HG02970 (cell line): Measurements from ENCODE around the gene CHTOP.
"Not testable (repeated sequence)": the region's sequence is repeated elsewhere in the genome, so short reads cannot be mapped to it uniquely, and the experiment has no call there.

Experiments used
- ATAC-seq: cut with Tn5 transposase; IDR thresholded peaks from one replicate; pipeline ENCODE4 v1.9.1; 2021; ENCODE audit warnings: mild to moderate bottlenecking, moderate library complexity, moderate number of reproducible peaks; ENCODE audit not compliant: unreplicated experiment, low FRiP score

The CHTOP gene

DNA sequence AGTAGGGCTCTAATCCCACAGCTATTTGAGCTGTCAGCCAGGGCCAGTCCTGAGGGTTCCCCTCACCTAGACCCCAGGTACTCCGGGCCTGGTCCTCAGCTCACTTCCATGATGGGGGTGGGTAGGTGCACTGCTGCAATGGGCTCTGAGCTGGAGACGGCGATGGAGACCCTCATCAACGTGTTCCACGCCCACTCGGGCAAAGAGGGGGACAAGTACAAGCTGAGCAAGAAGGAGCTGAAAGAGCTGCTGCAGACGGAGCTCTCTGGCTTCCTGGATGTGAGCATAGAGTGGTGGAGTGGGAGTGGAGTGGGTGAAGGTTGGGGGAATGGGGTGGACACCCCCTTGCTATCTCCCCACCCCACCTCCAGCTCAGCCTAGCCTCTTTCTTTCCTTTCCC is 3.5 kb upstream of the CHTOP start:
- no peak for ATAC-seq

DNA sequence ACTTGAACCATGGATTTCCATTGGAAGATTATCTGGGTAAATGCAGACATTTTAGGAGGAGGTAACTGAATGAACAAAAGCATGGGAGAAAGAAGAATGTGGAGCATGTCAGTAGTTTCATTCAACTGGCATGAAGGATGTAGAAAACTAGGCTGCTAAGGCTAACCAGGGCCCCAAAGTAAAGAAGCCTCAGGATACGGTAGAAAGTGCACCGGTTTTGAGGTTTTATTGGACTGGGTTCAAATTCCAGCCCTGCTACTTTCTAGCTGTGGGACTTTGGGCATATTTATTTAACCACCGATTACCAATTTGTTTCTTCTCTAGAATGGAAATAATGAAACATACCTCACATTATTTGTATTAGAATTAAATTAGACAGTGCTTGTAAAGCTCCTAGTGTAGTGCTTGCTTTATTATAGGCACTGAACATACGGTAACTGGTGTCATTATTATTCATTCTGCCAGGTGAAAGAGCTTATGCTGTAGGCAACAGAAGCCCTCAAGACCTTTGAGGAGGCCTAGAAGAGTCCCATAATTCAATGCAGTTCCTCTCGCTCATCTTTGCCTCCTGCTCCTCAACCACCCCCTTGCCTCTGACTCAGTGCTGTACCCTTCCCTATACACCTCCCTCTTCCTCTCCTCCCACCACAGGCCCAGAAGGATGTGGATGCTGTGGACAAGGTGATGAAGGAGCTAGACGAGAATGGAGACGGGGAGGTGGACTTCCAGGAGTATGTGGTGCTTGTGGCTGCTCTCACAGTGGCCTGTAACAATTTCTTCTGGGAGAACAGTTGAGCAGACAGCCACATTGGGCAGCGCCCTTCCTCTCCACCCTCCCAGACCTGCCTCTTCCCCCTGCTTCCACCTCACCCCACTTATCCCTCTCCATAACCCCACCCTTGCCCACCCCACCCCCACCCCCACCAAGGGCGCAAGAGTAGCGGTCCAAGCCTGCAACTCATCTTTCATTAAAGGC is 2.5 kb upstream of the CHTOP start:
- ATAC-seq, result no peak

DNA sequence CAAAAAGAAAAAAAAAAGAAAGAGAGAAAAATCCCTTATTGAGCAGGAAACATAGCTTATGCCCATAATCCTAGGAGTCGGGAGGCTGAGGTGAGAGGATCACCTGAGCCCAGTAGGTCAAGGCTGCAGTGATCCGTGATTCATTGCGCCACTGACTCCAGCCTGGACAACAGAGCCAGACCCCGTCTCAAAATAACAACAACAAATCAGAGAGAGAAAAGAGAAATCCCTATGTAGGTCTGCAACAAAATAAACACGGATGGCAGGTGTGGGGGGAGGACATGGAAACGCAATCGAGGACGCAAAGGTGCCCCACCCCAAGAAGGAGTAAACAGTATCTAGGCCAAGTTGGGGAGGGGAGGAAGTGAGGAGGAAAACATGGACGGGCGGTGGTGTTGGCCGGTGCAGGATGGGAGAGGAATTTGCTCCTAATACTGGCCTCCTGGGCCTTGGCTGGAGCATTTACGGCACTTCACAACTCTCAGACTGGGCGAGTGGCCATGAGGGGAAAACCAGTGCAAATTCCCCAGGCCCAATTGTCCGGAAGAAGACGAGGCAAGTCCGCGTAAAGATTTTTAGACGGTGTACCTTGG is 609 bp upstream of the CHTOP start:
- no peak for ATAC-seq

DNA sequence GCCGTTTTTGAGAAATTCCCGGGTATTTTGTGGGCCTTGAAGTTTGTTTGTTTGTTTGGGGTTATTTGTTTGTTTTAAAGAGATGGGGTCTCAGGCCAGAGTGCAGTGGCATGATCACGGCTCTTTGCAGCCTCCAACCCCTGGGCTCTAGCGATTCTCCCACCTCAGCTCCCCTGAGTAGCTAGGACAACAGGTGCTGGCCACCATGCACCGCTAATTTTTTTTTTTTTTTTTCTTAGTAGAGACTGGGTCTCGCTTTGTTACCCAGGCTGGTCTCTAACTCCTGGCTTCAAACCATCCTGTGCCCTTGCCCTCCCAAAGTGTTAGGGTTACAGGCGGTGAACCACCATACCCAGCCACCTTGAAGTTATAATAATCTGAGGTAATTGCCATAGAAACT is 2.0 kb downstream of the CHTOP start:
- ATAC-seq, result no peak

DNA sequence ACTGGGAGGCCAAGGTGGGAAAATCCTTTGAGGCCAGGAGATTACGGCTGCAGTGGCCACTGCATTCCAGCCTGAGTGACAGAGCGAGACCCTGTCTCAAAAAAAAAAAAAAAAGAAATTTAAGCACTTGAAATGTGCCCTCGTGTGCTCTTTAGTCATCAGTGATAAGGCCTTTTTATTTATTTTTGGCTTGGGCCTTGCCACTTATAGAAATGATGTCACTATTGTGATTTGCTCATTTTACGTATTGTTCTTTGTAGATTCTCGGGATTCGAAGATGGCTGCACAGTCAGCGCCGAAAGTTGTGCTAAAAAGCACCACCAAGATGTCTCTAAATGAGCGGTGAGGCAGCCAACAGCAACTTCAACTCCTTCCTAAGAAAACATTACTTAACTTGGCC is 2.4 kb downstream of the CHTOP start:
- ATAC-seq, result no peak

DNA sequence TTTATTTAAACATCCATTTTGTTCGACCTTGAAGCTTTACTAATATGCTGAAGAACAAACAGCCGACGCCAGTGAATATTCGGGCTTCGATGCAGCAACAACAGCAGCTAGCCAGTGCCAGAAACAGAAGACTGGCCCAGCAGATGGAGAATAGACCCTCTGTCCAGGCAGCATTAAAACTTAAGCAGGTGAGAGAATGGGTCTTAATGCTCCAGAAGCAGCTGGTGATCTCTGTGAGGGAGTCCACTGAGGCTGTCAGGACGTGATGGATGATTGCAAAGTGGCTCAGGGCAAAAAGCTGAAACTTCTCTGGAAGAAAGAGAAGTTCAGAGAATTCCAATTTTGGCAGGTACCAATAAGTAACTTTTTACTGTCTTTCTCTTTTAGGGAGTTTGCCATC is 4.4 kb downstream of the CHTOP start:
- no peak for ATAC-seq

DNA sequence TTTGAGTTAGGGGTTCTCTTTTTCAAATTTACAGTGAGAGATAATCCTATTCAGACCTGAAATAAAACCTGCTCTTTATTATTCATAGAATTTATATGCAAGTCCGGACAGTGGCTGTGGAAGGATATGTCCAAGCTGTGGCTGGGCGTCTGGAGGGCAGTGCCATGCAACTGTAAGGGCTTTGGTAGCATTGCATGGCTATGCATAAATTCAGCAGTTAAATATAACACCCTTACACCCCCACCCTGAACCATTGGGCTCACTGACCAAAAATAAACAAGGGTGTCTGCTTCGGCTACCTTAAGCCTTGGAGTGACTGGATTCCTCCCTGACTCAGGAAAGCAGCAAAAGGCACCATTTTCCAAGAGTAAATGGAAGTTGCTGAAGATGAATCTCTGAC is 5.4 kb downstream of the CHTOP start:
- ATAC-seq, result no peak

DNA sequence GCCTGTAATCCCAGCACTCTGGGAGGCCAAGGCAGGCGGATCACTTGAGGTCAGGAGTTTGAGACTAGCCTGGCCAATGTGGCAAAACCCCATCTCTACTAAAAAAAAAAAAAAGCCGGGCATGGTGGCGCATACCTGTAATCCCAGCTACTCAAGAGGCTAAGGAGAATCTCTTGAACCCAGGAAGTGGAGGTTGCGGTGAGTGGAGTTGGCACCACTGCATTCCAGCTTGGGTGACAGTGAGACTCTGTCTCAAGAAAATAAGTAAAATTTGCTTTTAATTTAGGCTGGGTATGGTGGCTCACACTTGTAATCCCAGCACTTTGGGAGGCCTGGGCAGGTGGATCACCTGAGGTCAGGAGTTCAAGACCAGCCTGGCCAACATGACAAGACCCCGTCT is 6.3 kb downstream of the CHTOP start:
- ATAC-seq, result not testable (repeated sequence)

DNA sequence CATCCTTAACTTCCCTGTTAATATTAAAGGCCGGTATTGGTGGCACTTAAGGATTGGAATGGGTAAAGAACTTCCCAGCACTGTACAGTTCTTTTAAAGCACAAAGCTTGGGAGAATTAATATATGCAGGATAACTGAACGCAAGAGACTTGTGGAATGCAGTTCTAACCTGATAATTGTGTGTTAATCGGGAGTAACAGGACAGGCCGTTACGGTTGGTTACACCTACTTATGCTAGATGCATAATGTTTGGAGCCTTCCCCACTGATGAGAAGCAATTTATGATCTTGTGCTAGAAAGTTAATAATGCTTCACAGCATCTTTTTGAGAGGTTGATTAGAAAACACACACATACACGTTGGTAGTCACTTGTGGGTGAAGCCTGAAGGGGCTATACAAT is 7.0 kb downstream of the CHTOP start:
- ATAC-seq, result no peak

DNA sequence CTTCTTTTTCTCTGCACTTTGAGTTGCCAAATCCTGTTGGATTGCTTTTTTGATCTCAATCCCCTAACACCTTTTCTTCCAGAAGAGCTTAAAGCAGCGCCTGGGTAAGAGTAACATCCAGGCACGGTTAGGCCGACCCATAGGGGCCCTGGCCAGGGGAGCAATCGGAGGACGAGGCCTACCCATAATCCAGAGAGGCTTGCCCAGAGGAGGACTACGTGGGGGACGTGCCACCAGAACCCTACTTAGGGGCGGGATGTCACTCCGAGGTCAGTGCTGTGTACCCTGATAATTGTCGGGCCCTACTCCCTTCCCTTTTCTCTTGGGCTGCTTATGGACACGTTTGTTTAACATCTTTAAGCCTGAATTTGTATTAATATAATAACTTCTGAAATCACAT is 8.3 kb downstream of the CHTOP start:
- ATAC-seq, result no peak

DNA sequence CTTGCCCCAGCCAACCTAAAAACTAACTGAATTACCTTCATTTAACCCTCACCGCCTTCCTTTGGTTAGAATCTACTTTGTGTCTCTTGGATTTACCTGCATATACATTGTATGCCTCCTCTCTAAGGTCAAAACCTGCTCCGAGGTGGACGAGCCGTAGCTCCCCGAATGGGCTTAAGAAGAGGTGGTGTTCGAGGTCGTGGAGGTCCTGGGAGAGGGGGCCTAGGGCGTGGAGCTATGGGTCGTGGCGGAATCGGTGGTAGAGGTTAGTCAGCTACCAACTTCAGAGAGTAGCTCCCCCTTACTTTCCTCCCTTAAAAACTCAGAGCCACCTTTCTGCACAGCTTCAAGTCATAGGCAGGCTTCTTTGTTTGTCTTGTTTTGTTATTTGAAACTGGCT is 9.2 kb downstream of the CHTOP start:
- no peak for ATAC-seq

DNA sequence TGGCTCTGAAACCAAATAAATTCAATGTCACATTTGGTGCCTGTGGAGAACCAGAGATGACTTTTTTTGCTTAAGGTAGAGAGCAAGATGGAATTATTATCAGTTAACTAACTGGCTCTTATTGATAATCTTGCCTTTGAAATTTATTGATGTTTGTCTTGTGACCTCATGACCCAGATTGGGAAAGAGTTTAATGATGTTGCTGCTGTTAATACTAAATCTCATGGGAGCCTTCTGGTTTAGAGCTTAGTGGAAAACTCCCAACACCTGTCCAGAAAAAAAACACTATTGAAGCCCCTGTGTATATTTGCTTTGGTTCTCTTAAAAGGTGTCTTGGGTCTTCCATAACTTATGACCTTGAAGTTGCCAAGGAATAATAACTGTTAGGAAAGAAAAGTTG is 9.9 kb downstream of the CHTOP start:
- no peak for ATAC-seq

DNA sequence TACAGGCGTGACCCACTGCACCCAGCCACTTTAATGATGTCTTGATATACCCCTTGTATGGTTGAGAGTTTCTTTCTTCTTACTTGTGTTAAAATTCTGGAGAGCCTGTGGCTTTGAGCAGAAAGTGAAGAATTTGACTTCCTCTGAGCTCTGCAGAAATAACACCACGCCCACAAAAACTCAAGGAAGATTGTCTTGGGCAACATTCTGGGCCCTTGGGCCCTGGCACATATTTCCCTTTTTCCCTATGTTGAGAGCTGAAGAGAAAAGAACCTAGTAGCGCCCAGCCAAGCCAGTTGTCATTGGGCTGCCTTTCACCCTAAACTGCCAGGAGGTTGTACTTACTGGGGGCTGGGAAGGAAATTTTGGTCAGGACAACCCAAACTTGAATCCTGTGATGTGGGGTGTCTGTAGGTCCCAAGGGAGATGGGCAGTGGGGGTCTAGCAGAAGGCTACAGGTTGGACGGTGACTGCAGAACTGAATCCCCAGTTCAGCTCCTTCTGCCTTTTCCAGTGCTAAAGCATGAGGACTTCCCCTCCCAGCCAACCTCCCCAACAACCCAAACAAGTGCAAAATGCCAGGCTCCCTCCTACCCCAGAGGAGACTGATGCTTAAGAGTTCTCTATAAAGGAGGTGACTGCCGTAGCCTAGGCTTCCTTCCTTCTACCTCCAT is 12.9 kb downstream of the CHTOP start:
- ATAC-seq, result no peak

DNA sequence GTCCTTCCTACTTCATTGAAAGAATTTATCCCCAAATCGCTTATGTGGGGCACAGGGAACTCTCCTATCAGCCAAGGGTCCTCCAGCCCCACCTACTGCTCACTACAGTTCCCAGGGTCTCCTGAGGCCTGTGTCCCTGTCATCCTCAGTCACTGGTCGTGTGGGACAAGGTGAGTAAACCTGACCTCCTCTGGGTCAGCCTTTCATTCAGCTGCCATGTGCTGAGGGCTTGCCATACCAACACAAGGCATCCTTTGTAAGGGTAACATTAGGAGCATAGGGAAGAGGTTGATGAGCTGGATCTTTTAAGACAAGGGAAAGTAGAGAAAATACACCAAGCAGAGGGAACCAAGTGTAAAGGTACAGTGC is 13.5 kb downstream of the CHTOP start:
- ATAC-seq, result no peak

DNA sequence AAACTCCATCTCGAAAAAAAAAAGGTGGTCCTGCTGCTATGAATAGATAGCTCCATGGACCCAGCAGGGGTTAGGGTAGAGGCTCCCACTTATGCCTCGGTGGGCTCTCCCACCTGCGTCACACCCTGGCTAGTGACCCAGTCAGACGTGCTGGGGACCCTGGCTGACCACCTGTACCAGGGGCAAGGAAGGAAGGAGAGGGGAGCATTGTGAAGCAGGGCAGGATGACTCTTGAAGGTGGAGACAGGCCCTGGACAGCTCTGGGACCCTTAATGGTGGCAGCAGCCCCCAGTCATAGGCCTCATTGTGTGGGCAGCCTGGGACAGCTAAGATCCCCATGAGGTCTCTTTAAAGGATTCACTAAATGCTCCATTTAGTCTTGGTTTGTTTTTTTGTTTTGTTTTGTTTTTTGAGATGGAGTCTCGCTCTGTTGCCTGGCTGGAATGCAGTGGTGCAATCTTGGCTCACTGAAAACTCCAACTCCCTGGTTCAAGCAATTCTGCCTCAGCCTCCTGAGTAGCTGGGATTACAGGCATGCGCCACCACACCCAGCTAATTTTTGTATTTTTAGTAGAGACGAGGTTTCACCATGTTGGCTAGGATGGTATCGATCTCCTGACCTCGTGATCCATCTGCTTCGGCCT is 14.3 kb downstream of the CHTOP start:
- no peak for ATAC-seq

DNA sequence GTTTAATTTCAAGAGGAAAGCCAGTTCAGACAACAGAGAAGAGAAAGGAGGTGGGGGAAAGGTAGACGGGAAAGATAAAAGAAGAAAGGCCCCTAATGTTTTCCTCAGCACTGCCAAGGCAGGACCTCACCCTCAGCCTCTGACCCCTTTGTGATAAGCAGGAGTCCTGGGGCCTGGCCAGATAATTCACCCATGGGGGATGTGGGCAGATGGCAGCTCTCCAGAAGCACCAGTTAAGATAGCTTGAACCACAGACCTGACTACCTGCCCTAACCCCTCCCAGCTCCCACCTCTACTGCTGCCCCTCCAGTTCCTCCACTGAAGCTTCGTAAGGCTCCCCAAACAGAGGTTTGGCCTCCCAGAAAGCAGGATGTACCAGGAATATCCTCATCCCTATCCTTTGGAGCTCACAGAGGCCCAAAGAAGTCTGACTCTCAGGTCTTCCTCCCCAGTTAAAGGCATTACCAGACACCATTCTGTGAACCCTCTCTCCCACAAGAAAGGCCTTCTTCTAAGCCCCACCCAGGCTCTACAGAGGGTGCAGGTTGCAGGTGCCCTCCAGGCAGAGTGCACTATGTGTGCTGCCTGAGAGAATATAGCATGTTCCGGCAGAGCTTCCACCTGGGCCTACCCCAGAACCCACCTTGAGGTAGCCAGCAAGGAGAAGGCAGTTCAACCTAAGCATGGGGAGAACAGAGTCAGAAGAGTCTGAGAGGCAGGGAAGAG is 15.4 kb downstream of the CHTOP start:
- ATAC-seq, result no peak

DNA sequence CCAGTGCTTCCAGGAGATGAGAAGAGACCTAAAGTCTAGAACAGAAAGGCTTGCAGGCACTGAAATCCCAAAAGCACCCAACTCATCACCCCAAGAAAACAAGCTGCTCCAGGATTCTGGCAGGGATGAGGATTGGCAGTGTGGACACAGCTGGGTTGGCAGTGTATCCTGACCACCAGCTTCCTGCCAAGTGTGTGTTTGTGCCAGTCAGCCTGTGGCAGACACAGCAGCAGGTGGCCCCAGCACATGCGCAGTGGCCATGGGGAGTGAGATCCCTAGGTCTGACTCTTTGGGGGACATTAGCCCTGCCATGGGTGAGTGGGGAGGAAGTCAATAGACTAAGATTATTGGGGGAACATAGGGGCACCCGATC is 16.0 kb downstream of the CHTOP start:
- ATAC-seq, result no peak

DNA sequence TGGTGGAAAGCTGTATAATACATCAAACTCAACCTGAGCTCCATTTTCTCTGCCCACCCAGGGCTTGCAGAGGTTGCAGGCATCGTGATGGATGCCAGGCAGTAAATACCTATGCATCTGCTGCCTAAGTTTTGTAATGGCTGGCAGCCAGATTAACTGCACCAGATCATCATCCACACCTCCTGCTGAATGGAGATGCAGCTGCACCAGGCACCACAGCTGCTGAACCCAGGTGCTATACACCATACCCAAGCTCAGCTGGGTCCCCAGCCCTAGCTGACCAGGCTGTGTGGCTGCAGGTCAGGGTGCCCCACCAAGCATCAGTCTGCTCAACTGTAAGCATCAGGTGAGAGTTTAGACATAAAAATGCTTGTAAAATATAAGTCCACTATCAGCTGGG is 17.9 kb downstream of the CHTOP start:
- no peak for ATAC-seq

DNA sequence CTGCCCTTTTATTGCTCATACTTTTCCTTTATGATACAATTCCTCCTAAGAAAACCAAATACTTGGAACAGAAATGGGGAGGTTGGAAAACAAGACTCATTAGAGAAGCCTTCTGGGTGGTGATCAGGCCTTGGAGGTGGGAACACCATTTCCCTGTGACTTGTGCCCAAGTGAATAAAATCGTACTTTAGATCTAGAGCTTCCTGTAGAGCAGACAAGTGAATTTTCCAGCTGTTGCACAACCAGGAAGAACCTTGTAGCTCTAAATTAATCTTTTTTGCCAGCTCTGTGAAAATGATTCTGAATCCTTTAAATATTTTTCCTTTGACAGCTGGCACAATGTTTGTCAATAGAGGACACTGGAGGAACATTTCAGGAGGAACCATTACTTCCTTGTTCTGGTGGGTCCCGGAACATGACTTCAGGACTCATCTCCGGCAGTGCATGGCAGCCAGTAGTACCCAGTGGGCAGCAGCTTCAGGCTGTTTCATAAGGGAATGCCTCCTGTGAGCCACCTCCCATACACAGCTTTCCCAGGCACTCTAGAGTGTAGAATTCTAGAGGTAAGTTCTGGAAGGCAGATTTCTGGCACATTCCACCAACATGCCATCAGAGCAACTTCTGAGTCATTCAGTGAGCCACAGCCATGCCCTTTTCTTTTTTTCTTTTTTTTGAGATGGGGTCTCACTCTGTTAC is 19.1 kb downstream of the CHTOP start:
- no peak for ATAC-seq

DNA sequence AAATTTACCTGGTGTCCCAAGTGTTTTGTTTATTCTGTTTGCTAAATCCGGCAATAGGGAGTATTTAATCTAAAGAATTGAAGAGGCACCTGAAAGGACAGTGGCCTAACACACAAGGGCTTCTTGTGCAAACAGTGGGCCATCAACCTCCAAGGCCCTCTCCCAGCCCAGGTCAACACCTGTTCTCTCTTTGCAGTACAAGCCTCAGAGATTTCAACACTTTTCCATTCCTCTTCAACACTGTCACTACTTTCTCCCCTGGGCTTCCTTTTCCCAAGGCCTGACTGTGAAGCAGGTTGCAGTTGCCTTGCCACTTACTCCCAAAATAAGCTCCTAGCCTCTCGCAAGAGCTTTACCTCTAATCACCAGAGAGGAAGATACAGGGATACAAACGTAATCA is 21.5 kb downstream of the CHTOP start:
- no peak for ATAC-seq
